ENCODE results near the gene FRMD4A.

FRMD4A gene

GRCh38 chr10:13681960-13682359 lies 648.8 kb downstream of the FRMD4A start:
- no peak for DNase-seq

GRCh38 chr10:13681528-13681927 lies 649.2 kb downstream of the FRMD4A start:
- no peak for DNase-seq

GRCh38 chr10:13681095-13681494 lies 649.6 kb downstream of the FRMD4A start:
- DNase-seq, result no peak

- DNase-seq, result no peak
These were observed 652.5 kb downstream of the FRMD4A start for GRCh38 chr10:13678101-13678843.

GRCh38 chr10:13674645-13675588 lies 655.8 kb downstream of the FRMD4A start:
- no peak for DNase-seq

GRCh38 chr10:13673156-13673555 lies 657.6 kb downstream of the FRMD4A start:
- no peak for DNase-seq

- no peak for DNase-seq
These were observed 658.2 kb downstream of the FRMD4A start for GRCh38 chr10:13672548-13672947.

GRCh38 chr10:13671904-13672303 lies 658.8 kb downstream of the FRMD4A start:
- no peak for DNase-seq

GRCh38 chr10:13670311-13670710 lies 660.4 kb downstream of the FRMD4A start:
- DNase-seq, result no peak

GRCh38 chr10:13669901-13670300 lies 660.8 kb downstream of the FRMD4A start:
- no peak for DNase-seq

- DNase-seq, result no peak
These were observed 661.4 kb downstream of the FRMD4A start for GRCh38 chr10:13669182-13669855.

- DNase-seq, result peak in 1 of 2 experiments; percentile 3
These were observed 662.6 kb downstream of the FRMD4A start for GRCh38 chr10:13668126-13668525.

- no peak for DNase-seq
These were observed 665.0 kb downstream of the FRMD4A start for GRCh38 chr10:13665516-13666262.

- DNase-seq, result no peak
These were observed 669.5 kb downstream of the FRMD4A start for GRCh38 chr10:13661256-13661655.

GRCh38 chr10:13660551-13660920 lies 670.2 kb downstream of the FRMD4A start:
- no peak for DNase-seq

- peak in 1 of 2 experiments; percentile 25 for DNase-seq
These were observed 670.7 kb downstream of the FRMD4A start for GRCh38 chr10:13659887-13660550.

GRCh38 chr10:13658871-13659685 lies 671.6 kb downstream of the FRMD4A start:
- DNase-seq, result no peak

GRCh38 chr10:13658264-13658663 lies 672.5 kb downstream of the FRMD4A start:
- DNase-seq, result no peak

GRCh38 chr10:13657101-13657680 lies 673.5 kb downstream of the FRMD4A start:
- no peak for DNase-seq

- no peak for DNase-seq
These were observed 674.2 kb downstream of the FRMD4A start for GRCh38 chr10:13656337-13657100.

Measured in NCI-H526 (cell line).